ENCODE data around the gene KCTD17.

Gene KCTD17

GRCh38 chr22:37018815-37019308 is 32.7 kb upstream of the KCTD17 start:
- in situ Hi-C loops (cut with HindIII; ENCODE audit: low pct_ligation_motif_present, low pct_unique_long_range_greater_than_20kb, low sequenced_read_pairs): no loop called here

GRCh38 chr22:37019309-37020191 is 32.0 kb upstream of the KCTD17 start, which contains the start of the genes MPST and TST:
Gene MPST, plus strand, starts transcription at chr22:37019742. Its CDS starts 95 bp downstream, at chr22:37019837.
Gene TST, minus strand, starts transcription at chr22:37019447. Its CDS starts 715 bp downstream, at chr22:37018732.
- DNase-seq: peak; percentile 66
- in situ Hi-C loops (cut with HindIII; ENCODE audit: low pct_ligation_motif_present, low pct_unique_long_range_greater_than_20kb, low sequenced_read_pairs): no loop called here

More at GRCh38 chr22:37018815-37019308, 32.7 kb upstream of the KCTD17 start:
- DNase-seq: no peak

- in situ Hi-C loops (cut with HindIII; ENCODE audit: low pct_ligation_motif_present, low pct_unique_long_range_greater_than_20kb, low sequenced_read_pairs): no loop called here
- DNase-seq: peak; percentile 51
Measured at GRCh38 chr22:37020192-37020479, 31.4 kb upstream of the KCTD17 start.

- in situ Hi-C loops (cut with HindIII; ENCODE audit: low pct_ligation_motif_present, low pct_unique_long_range_greater_than_20kb, low sequenced_read_pairs): no loop called here
- no peak for DNase-seq
Measured at GRCh38 chr22:37021041-37021440, 30.5 kb upstream of the KCTD17 start.

- DNase-seq: peak; percentile 39
- in situ Hi-C loops (cut with HindIII; ENCODE audit: low pct_ligation_motif_present, low pct_unique_long_range_greater_than_20kb, low sequenced_read_pairs): no loop called here
Measured at GRCh38 chr22:37021710-37022482, 29.6 kb upstream of the KCTD17 start.

GRCh38 chr22:37022483-37023337 is 28.8 kb upstream of the KCTD17 start:
- in situ Hi-C loops (cut with HindIII; ENCODE audit: low pct_ligation_motif_present, low pct_unique_long_range_greater_than_20kb, low sequenced_read_pairs): no loop called here
- DNase-seq: no peak

GRCh38 chr22:37023743-37024338 is 27.7 kb upstream of the KCTD17 start:
- in situ Hi-C loops (cut with HindIII; ENCODE audit: low pct_ligation_motif_present, low pct_unique_long_range_greater_than_20kb, low sequenced_read_pairs): no loop called here
- DNase-seq: no peak

GRCh38 chr22:37024339-37025157 is 27.0 kb upstream of the KCTD17 start:
- no peak for DNase-seq
- in situ Hi-C loops (cut with HindIII; ENCODE audit: low pct_ligation_motif_present, low pct_unique_long_range_greater_than_20kb, low sequenced_read_pairs): no loop called here

- no peak for DNase-seq
- in situ Hi-C loops (cut with HindIII; ENCODE audit: low pct_ligation_motif_present, low pct_unique_long_range_greater_than_20kb, low sequenced_read_pairs): no loop called here
Measured at GRCh38 chr22:37025500-37026070, 26.0 kb upstream of the KCTD17 start.

- DNase-seq: no peak
- in situ Hi-C loops (cut with HindIII; ENCODE audit: low pct_ligation_motif_present, low pct_unique_long_range_greater_than_20kb, low sequenced_read_pairs): no loop called here
Measured at GRCh38 chr22:37026325-37026724, 25.2 kb upstream of the KCTD17 start.

- in situ Hi-C loops (cut with HindIII; ENCODE audit: low pct_ligation_motif_present, low pct_unique_long_range_greater_than_20kb, low sequenced_read_pairs): no loop called here
- no peak for DNase-seq
Measured at GRCh38 chr22:37027556-37027955, 24.0 kb upstream of the KCTD17 start.

- in situ Hi-C loops (cut with HindIII; ENCODE audit: low pct_ligation_motif_present, low pct_unique_long_range_greater_than_20kb, low sequenced_read_pairs): no loop called here
- no peak for DNase-seq
Measured at GRCh38 chr22:37028692-37029674, 22.6 kb upstream of the KCTD17 start.

- in situ Hi-C loops (cut with HindIII; ENCODE audit: low pct_ligation_motif_present, low pct_unique_long_range_greater_than_20kb, low sequenced_read_pairs): no loop called here
- peak; percentile 15 for DNase-seq
Measured at GRCh38 chr22:37030560-37031281, 20.8 kb upstream of the KCTD17 start.

GRCh38 chr22:37032134-37032534 is 19.4 kb upstream of the KCTD17 start:
- no peak for DNase-seq
- in situ Hi-C loops (cut with HindIII; ENCODE audit: low pct_ligation_motif_present, low pct_unique_long_range_greater_than_20kb, low sequenced_read_pairs): no loop called here

All from ACHN (cell line).